GM18499 (cell line): ENCODE data around the gene FBXO21.
"Not testable (repeated sequence)": the region's sequence is repeated elsewhere in the genome, so short reads cannot be mapped to it uniquely, and the experiment has no call there.

Source experiments
- ATAC-seq: cut with Tn5 transposase; IDR thresholded peaks from one replicate; pipeline ENCODE4 v1.9.1; 2021; ENCODE audit warnings: moderate number of reproducible peaks; ENCODE audit not compliant: insufficient read depth, unreplicated experiment

Gene FBXO21

GRCh38 chr12:117190210-117190781 is at the start of gene FBXO21:
Gene FBXO21, minus strand, starts transcription at chr12:117190470. Its CDS starts 14 bp downstream, at chr12:117190456.
- peak; percentile 73 for ATAC-seq

GRCh38 chr12:117236456-117237001 is 46.3 kb upstream of the FBXO21 start:
- ATAC-seq = no peak

- ATAC-seq = no peak
Measured at GRCh38 chr12:117235261-117235660, 45.0 kb upstream of the FBXO21 start.

DNA sequence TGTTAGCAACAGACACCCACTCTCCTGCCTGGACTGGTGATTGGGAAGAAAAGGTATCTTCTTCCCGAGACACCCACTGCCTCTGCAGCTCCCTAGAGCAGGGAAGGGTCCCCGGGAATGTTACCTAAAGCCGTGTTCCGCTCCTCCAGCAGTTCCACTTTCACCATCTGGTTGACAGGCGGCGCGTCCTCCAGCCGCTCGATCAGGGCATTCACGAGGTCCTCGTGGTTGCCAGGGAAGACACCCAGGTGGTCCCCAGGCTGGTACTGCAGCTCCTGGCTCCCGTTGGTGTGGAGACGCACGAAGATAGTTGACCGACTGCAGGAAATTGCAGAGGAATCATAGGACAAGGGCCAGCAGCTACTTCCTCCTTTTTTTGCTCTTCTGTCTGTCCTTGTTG is 44.2 kb upstream of the FBXO21 start:
- no peak for ATAC-seq

- no peak for ATAC-seq
Measured at GRCh38 chr12:117231750-117232149, 41.5 kb upstream of the FBXO21 start.

DNA sequence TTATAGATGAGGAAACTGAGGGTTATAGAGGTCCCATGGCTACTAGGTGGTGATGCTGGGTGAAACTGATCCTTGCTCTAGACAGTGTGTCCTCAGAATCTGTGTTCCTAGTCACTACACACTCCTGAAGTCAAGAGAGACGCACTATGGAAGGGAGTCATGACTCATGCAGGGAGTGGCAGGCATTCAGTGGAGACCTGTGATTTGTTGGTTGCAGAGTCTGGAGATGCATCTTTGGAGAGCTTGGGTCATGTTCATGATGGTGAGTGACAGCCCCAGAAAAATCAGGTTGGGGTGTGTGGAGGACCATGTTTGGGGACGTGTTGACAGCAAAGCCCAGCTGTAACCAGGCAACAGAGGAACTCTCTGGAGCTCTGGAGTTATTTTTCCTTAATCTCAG is 38.0 kb upstream of the FBXO21 start:
- ATAC-seq = no peak

- no peak for ATAC-seq
Measured at GRCh38 chr12:117227000-117227653, 36.9 kb upstream of the FBXO21 start.

DNA sequence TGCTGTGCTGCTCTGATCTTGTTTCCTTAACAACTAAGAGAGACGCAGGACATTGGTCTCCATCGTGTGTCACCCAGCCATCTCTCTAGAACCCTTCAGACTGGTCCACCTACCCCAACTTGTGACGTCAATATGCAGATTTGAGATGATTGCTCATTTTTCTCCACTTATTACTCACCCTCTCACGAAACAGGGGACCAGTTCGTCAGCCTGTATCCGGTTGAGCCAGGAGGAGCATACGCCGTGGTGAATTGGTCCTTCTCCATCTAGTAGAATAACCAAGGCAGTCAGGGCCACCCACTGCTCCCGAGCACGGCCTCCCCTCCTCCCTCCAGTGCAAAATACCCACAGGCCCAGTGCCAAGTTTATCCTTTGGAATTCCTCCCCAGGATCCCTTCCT is 36.2 kb upstream of the FBXO21 start:
- ATAC-seq = no peak

DNA sequence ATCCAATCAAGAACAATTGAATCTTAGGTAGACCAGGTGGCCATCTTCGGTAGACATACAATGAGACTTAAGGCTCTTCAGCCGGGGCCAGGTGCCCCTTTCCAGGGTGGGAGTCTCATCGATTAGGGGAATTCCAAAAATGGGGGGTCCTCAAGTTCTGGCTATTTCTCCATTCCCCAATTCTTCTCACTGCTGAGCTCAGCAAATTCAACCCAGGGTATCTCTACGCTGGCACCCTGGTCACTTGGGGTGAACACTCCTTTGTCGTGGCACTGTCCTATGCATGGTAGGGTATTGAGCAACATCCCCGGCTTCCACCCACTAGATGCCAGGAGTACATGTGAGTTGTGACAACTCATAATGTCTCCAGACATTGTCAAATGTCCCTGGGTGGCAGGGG is 34.9 kb upstream of the FBXO21 start:
- no peak for ATAC-seq

DNA sequence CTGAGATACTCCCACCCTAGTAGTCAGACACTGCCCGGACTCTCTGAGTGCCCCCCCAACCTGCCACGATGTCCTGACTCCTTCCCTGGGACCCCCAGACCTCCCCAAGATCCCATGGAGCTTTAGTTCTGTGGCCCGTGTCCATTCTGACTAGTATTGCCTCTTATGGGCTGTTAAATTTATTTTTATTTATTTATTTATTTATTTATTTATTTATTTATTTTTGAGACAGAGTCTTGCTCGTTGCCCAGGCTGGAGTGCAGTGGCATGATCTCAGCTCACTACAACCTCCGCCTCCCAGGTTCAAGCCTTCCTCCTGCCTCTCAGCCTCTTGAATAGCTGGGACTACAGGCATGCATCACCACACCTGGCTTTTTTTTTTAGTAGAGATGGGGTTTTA is 30.7 kb upstream of the FBXO21 start:
- ATAC-seq = not testable (repeated sequence)

DNA sequence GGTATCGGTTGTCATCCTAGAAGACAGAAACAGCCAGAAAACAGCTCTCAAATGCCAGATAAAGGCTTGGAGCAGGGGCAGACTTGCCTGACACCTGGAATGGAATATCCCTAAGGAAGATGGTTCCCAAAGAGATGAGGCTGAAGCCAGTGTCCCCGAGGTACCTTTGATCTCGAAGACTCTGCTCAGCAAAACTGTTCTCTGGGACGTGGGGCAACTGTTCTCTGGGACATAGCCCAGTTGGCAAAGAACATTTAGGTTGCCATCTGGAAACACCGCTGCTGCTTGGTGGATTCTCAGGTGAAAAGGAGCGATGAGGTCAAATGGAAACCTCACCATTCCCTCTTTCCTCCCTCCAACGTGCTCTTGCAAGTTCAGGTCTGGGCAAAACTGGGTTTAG is 27.9 kb upstream of the FBXO21 start:
- no peak for ATAC-seq

DNA sequence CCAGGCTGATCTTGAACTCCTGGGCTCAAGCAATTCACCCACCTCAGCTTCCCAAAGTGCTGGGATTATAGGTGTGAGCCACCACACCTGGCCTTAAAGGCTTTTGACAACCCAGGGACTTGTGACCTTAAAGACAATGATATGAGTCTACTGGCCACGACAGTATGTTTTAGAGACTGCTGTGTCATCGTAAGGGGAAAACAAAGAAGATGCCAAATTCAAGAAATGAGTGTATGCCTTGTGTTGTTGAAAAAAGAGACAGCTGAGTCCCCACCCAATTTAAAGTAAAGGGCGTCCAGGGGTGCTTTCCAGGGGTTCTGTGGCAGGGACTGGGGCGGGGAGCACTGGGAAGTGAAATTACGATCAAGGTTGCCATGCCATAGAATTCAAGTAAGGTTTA is 26.4 kb upstream of the FBXO21 start:
- no peak for ATAC-seq

GRCh38 chr12:117214797-117215196 is 24.5 kb upstream of the FBXO21 start:
- ATAC-seq = no peak

DNA sequence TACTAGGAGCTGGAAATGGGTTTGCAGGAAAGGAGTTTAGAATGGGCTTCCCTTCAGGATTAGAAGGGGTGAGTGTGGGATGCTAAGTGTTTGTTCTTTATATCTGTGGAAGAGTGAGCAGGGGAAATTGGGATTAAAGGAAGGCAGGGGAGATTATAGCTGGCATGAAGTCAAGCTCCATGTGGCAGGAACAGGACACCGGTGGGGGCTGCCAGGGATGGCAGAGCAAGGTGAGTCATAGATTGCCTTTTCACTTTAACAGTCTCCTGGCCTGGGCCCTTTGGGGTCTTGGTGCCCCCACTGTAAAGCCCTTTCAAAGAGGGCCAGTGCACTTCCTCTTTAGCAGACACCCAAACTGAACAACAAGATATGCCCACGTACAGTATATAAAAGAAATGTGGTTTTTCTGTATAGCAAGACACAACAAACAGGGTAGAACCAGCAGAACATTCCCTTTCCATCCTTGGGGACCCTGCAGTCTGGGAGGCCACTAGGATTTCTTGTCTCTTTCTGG is 23.1 kb upstream of the FBXO21 start:
- ATAC-seq = no peak

- no peak for ATAC-seq
Measured at GRCh38 chr12:117212563-117213190, 22.4 kb upstream of the FBXO21 start.

DNA sequence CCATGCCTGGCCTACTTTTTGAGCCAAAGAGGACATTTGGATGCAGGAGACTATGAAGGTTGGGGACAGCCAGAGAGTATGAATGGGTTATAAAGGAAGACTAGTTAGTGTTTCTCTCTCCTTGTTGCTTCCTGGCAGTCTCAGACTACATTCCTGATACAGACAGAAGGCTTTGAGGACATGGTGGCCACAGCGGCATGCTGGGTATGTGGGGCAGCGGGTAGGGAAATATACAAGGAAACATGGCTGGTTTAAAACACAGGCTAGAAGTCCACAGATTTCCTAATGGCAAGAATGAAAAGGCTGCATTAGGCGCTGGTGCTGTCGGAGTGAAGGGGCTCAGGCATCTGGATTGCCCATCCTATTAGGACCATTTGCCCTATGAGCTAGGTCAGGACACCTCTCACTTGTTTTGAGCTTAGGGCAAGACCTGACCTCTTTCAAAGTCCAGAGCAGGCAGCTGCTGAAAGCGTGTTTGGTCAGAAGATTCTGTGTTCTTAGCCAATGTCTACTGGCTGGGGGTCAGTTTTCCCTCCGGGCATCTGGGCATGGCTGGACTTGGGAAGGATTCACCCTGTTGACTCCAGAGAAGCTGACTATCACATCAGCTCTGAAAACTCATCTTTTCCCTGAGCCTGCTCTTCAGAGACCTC is 20.1 kb upstream of the FBXO21 start:
- ATAC-seq = no peak

DNA sequence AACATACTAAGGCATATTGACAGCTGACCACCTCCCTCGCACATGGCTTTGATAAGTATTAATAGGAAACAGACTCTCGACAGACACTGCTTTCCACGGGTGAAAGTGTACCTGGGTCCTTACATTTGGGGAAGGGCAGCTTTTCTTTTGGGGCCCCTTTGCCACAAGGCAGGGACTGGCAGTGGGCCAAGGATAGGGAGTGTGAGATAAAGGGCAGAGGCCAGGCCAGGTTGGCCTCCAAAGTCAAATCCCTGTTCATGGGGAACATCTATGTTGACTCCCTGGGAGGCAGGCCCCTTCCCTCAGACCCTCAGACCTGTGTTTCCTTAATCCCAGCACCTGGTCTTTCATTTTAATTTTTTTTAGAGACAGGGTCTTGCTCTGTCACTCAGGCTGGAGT is 19.4 kb upstream of the FBXO21 start:
- no peak for ATAC-seq

- no peak for ATAC-seq
Measured at GRCh38 chr12:117208811-117209455, 18.7 kb upstream of the FBXO21 start.

DNA sequence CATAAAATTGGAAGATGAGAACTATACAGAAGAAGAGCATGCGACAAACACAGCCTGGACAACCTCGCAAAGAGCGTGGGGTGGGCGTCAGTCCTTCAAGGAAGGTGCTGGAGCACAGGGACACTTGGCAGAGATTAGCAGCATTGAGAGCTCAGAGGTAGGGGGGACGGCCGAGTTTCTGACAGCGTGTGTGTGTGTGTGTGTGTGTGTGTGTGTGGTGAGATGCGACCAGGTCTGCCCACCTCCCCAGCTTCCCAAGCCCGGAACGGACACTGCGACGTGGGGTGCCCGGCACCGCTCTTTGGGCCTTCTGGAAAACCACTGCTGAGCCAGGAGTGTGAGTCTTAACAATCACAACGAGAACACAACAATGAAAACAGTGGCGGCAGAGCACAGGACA is 17.9 kb upstream of the FBXO21 start:
- no peak for ATAC-seq

GRCh38 chr12:117207675-117208074 is 17.4 kb upstream of the FBXO21 start:
- no peak for ATAC-seq
